NCI-H2107 (cell line): ENCODE data around the gene PTPRM.

Experiments used
- DNase-seq: peaks from one replicate; lab custom pipeline; 2025; lab: John Stamatoyannopoulos, UW

The PTPRM gene

GRCh38 chr18:7809455-7809854 is 242.3 kb downstream of the PTPRM start:
- no peak for DNase-seq

- DNase-seq = no peak
These were observed 242.9 kb downstream of the PTPRM start for GRCh38 chr18:7809978-7810377.

- DNase-seq = no peak
These were observed 245.4 kb downstream of the PTPRM start for GRCh38 chr18:7812431-7813063.

GRCh38 chr18:7813131-7813530 is 246.0 kb downstream of the PTPRM start:
- no peak for DNase-seq

- no peak for DNase-seq
These were observed 247.7 kb downstream of the PTPRM start for GRCh38 chr18:7814754-7815315.

GRCh38 chr18:7815787-7816186 is 248.7 kb downstream of the PTPRM start:
- no peak for DNase-seq

GRCh38 chr18:7817575-7818230 is 250.6 kb downstream of the PTPRM start:
- no peak for DNase-seq

- no peak for DNase-seq
These were observed 254.7 kb downstream of the PTPRM start for GRCh38 chr18:7821784-7822183.

GRCh38 chr18:7822435-7823331 is 255.6 kb downstream of the PTPRM start:
- no peak for DNase-seq

- DNase-seq = no peak
These were observed 257.9 kb downstream of the PTPRM start for GRCh38 chr18:7824970-7825369.

GRCh38 chr18:7830468-7830867 is 263.4 kb downstream of the PTPRM start:
- no peak for DNase-seq

- DNase-seq = no peak
These were observed 272.4 kb downstream of the PTPRM start for GRCh38 chr18:7839548-7839947.

GRCh38 chr18:7840411-7840810 is 273.3 kb downstream of the PTPRM start:
- DNase-seq = no peak

- DNase-seq = no peak
These were observed 276.9 kb downstream of the PTPRM start for GRCh38 chr18:7844017-7844416.

GRCh38 chr18:7844418-7844817 is 277.3 kb downstream of the PTPRM start:
- DNase-seq = no peak

- DNase-seq = no peak
These were observed 279.2 kb downstream of the PTPRM start for GRCh38 chr18:7846335-7846734.

- DNase-seq = no peak
These were observed 280.4 kb downstream of the PTPRM start for GRCh38 chr18:7847357-7848053.

- no peak for DNase-seq
These were observed 280.9 kb downstream of the PTPRM start for GRCh38 chr18:7848054-7848412.

GRCh38 chr18:7850446-7850845 is 283.3 kb downstream of the PTPRM start:
- DNase-seq = no peak

GRCh38 chr18:7855028-7855427 is 287.9 kb downstream of the PTPRM start:
- DNase-seq = no peak

GRCh38 chr18:7855671-7856070 is 288.6 kb downstream of the PTPRM start:
- DNase-seq = no peak

- no peak for DNase-seq
These were observed 289.0 kb downstream of the PTPRM start for GRCh38 chr18:7856116-7856515.
